HepG2 (cell line): ENCODE data around the gene COL8A2. TPM values are rescaled to one million over a fixed set of nuclear protein-coding genes. Genes with fewer than 3 reads are reported as not detected.

Source experiments
- ATAC-seq: fragments of 200-7000 bp; cut with Tn5 transposase; 3 replicates; pipeline ENCODE4 v1.9.1; 2020; ENCODE audit warnings: mild to moderate bottlenecking, moderate library complexity
- BruUV-seq: library from RNA; stranded (reverse); fragments of 400-500 nt; replicated peaks from 2 replicates; lab custom pipeline; 2021; lab: Mats Ljungman, UMichigan
- CTCF ChIA-PET: fragments of 300-600 bp; formaldehyde crosslinking; extraction: SDS; loops from one replicate; lab custom pipeline; 2021; ENCODE audit warnings: low total read pairs, inconsistent platforms, low intra/inter-chr PET ratio; lab: Yijun Ruan, JAX
- POLR2A ChIA-PET: fragments of 350-600 bp; sonication (Branson Sonifier 250); formaldehyde crosslinking; loops from one replicate; lab custom pipeline; 2020; ENCODE audit warnings: antibody characterized with exemption, inconsistent platforms; lab: Yijun Ruan, JAX
- DNase-seq: peaks from one replicate; pipeline ENCODE4 v3.0.0-alpha.2; 2015; ENCODE audit warnings: low spot score
- FAIRE-seq: peaks from 3 replicates; lab custom pipeline; 2011; peaks lifted over from hg19 to GRCh38; lab: Jason Lieb, UNC
- H2AFZ ChIP-seq: one replicate; pipeline ENCODE4 v1.6.1; 2011; ENCODE audit warnings: low read length, inconsistent platforms
- H3K27ac ChIP-seq: fragments of 300-600 bp; 3 replicates; pipeline ENCODE4 v1.8.0; 2011; ENCODE audit warnings: mixed run types, mild to moderate bottlenecking, mixed read lengths, low read length, inconsistent platforms; ENCODE audit not compliant: insufficient read depth; ENCODE audit errors: extremely low read length
- H3K27me3 ChIP-seq, 2 experiments: fragments of 200-600 bp in 1 of 2; 2 replicates in 1 of 2; 3 replicates in 1 of 2; pipeline versions ENCODE4 v1.6.0 to v1.8.0; 2011; ENCODE audit warnings: low read length in 2 of 2, mild to moderate bottlenecking in 2 of 2, moderate library complexity in 2 of 2, inconsistent platforms in 1 of 2; ENCODE audit not compliant: insufficient read depth in 2 of 2, control insufficient read depth in 1 of 2
- H3K36me3 ChIP-seq, 2 experiments: fragments of 200-600 bp in 1 of 2; replicated peaks in 1 of 2; 2 replicates in 1 of 2; 3 replicates in 1 of 2; pipeline versions ENCODE4 v1.5.1 to v1.8.0; 2011; ENCODE audit warnings: low read length in 2 of 2, inconsistent platforms in 1 of 2; ENCODE audit not compliant: insufficient read depth in 2 of 2, control insufficient read depth in 1 of 2
- H3K4me1 ChIP-seq: 2 replicates; pipeline ENCODE4 v1.5.1; 2012; ENCODE audit warnings: low read length, inconsistent platforms; ENCODE audit not compliant: insufficient read depth
- H3K4me2 ChIP-seq: 2 replicates; pipeline ENCODE4 v1.6.0; 2011; ENCODE audit warnings: low read depth, low read length, inconsistent platforms
- H3K4me3 ChIP-seq, 3 experiments: fragments of 200-600 bp in 1 of 3; sonication (generic), shearing (Covaris generic) in 1 of 3; replicated peaks in 1 of 3; 2 replicates each; pipeline ENCODE4 v1.5.1; 2011 to 2016; ENCODE audit warnings: low read length in 3 of 3, inconsistent platforms in 2 of 3, low read depth in 2 of 3, mild to moderate bottlenecking in 2 of 3, control low read depth in 1 of 3, mixed read lengths in 1 of 3; ENCODE audit not compliant: insufficient read depth in 1 of 3
- H3K79me2 ChIP-seq: one replicate; pipeline ENCODE4 v1.6.1; 2011; ENCODE audit warnings: low read length, inconsistent platforms; ENCODE audit not compliant: insufficient read depth
- H3K9ac ChIP-seq: 2 replicates; pipeline ENCODE4 v1.6.0; 2011; ENCODE audit warnings: mild to moderate bottlenecking, low read depth, low read length, inconsistent platforms; ENCODE audit not compliant: insufficient read depth
- H3K9me3 ChIP-seq: 2 replicates; pipeline ENCODE4 v1.5.1; 2012; ENCODE audit warnings: mild to moderate bottlenecking, low read length
- H4K20me1 ChIP-seq: 2 replicates; pipeline ENCODE4 v1.6.0; 2011; ENCODE audit warnings: inconsistent platforms, mild to moderate bottlenecking, low read length, moderate library complexity; ENCODE audit not compliant: insufficient read depth
- DDIT3 ChIP-seq: sonication (generic); formaldehyde crosslinking; IDR thresholded peaks from 2 replicates; pipeline ENCODE4 v1.4.0; 2020; ENCODE audit warnings: mild to moderate bottlenecking, missing genetic modification reagents
- JARID2 ChIP-seq: sonication (generic); formaldehyde crosslinking; IDR thresholded peaks from 2 replicates; pipeline ENCODE4 v1.8.1; 2023; ENCODE audit warnings: missing genetic modification reagents, inconsistent platforms; ENCODE audit not compliant: insufficient replicate concordance
- MYPOP ChIP-seq: sonication (generic); formaldehyde crosslinking; IDR thresholded peaks from 2 replicates; pipeline ENCODE4 v1.8.1; 2023; ENCODE audit warnings: mild to moderate bottlenecking, moderate library complexity, missing genetic modification reagents
- NFATC3 ChIP-seq: sonication (generic); formaldehyde crosslinking; IDR thresholded peaks from 2 replicates; pipeline ENCODE4 v1.5.1; 2020; ENCODE audit warnings: mild to moderate bottlenecking, missing genetic modification reagents
- PHF20 ChIP-seq: sonication (generic); formaldehyde crosslinking; IDR thresholded peaks from 2 replicates; pipeline ENCODE4 v1.5.0; 2020; ENCODE audit warnings: mild to moderate bottlenecking, missing genetic modification reagents
- TAF15 ChIP-seq: fragments of 200-400 bp; formaldehyde crosslinking; IDR thresholded peaks from one replicate; pipeline ENCODE4 v1.6.1; 2018; ENCODE audit warnings: mild to moderate bottlenecking, low read depth, low read length; ENCODE audit not compliant: poor library complexity, severe bottlenecking
- TCF7L2 ChIP-seq: IDR thresholded peaks from 2 replicates; pipeline ENCODE4 v1.6.1; 2011; ENCODE audit warnings: mild to moderate bottlenecking, low read depth, low read length, moderate library complexity
- ZBTB3 ChIP-seq: sonication (generic); formaldehyde crosslinking; IDR thresholded peaks from 2 replicates; pipeline ENCODE4 v1.4.0; 2020; ENCODE audit warnings: low read depth, mild to moderate bottlenecking, moderate library complexity, missing genetic modification reagents, borderline replicate concordance
- ZKSCAN8 ChIP-seq: IDR thresholded peaks from 2 replicates; pipeline ENCODE4 v1.6.1; 2016; ENCODE audit warnings: borderline replicate concordance, missing genetic modification reagents, missing compliant biosample characterization
- WGBS: methylation state at CpG from one replicate; pipeline ENCODE4 v1.1.6; 2017; ENCODE audit warnings: low lambda C conversion rate; 5-methylcytosine and 5-hydroxymethylcytosine counted together
- in situ Hi-C: cut with HindIII; loops from 2 replicates; pipeline ENCODE4 v1.10.0; 2017; ENCODE audit warnings: low pct_unique_long_range_greater_than_20kb; ENCODE audit not compliant: extremely low pct_ligation_motif_present
- intact Hi-C: fragments of 100-400 bp; cut with micrococcal nuclease; formaldehyde crosslinking; loops from one replicate; pipeline ENCODE4 v1.10.0; 2022; ENCODE audit not compliant: unreplicated experiment
- polyA plus RNA-seq, 8 experiments: library from polyadenylated mRNA; depleted of rRNA in 3 of 8; stranded (reverse) in 7 of 8; unstranded in 1 of 8; fragments of >200 nt; fragmentation: Illumina TruSeq in 4 of 8; extraction: Trizol in 4 of 8; gene quantifications; 2 replicates each; pipeline versions ENCODE4 v1.2.1 to v1.2.3, GENCODE V29; 2011 to 2016; ENCODE audit warnings: low read depth in 4 of 8, missing spikeins in 1 of 8, mixed read lengths in 1 of 8; ENCODE audit not compliant: insufficient read depth in 1 of 8
- total RNA-seq, 5 experiments: library from RNA; depleted of rRNA; stranded (reverse); fragments of >200 nt; fragmentation: Illumina TruSeq; extraction: Trizol; gene quantifications; 2 replicates each; pipeline ENCODE4 v1.2.3, GENCODE V29; 2016; ENCODE audit warnings: low read depth in 1 of 5
- TF ChIP-seq, protein P1 (sequence below): fragments of 450-650 bp; IDR thresholded peaks from 2 replicates; pipeline ENCODE4 v1.6.1; 2016
- TF ChIP-seq, protein P2 (sequence below): IDR thresholded peaks from 2 replicates; pipeline ENCODE4 v1.6.1; 2016; ENCODE audit warnings: mild to moderate bottlenecking
- TF ChIP-seq, protein P3 (sequence below), 2 experiments: sonication (generic) in 1 of 2; formaldehyde crosslinking in 1 of 2; IDR thresholded peaks; 2 replicates each; pipeline versions ENCODE4 v1.4.0 to v1.6.1; 2016 to 2020; ENCODE audit warnings: borderline replicate concordance in 1 of 2, low read depth in 1 of 2, mild to moderate bottlenecking in 1 of 2, missing genetic modification reagents in 1 of 2

COL8A2 gene
- total and polyA plus RNA-seq, 2 of the 13 experiments (the other 11 are each of a cell fraction or from before 2014, with no cell fraction given) = 0.13 to 0.24 TPM

DNA sequence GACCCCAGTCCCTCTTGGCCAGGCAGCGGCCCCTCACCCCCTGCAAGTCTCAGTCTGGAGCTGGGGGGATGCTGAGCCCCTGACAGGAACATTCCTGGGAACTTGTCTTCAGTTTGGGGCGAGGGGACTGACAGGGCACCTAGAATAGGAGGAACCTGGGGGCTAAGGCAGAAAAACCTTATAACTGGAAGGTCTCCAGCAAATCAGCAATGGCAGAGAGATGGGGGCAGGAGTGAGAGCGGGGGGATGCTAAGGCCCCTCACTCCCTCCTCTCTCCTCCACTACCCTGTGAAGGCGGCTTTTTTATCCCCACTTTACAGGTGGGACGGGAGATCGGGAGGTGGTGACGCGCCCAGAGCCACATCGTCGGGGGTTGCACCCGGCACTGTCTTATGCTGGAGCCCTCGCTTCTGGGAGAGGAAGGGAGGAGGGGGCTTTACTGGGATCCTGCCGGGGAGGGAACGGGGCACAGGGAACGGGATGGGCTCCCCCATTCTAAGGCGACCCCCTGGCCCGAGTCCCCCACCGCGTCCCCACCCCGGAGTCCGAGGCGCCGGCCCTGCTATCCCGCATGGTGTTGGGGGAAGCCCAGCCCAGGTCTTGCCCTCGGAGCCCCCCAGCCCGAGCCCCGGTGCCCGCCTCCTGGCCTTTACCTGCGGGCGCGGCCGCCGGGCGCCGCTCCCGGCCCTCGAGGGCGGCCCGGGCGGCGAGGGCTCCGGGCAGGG, 456 bp downstream of the COL8A2 start (continued):
- TF ChIP-seq TAF15 = no peak
- TF ChIP-seq MYPOP (CRISPR knock-in tag) = no peak
- TF ChIP-seq JARID2 (CRISPR knock-in tag) = no peak
- TF ChIP-seq TCF7L2 = no peak
- TF ChIP-seq DDIT3 (CRISPR knock-in tag) = no peak
- no peak for TF ChIP-seq PHF20 (CRISPR knock-in tag)

GRCh38 chr1:36123356-36123755, 1.7 kb downstream of the COL8A2 start:
- Histone ChIP-seq H3K36me3 (no peaks in the 10 kb centered on the region), H3K27ac (no peak overlapping the region), H2AFZ (no peak overlapping the region), H3K9ac (no peak overlapping the region; the same call in 1 of the 2 replicates), H3K79me2 (no peaks in the 10 kb centered on the region), H3K4me1 (peaks cover 64% of the 10 kb centered on the region), H3K4me2 (peak overlapping the region; percentile 67), H4K20me1 (no peaks in the 10 kb centered on the region), H3K4me3 (peak overlapping the region in 1 of 3 experiments; percentile 34; a peak in 1 of 6 replicates), H3K27me3 (peaks cover 11 to 47% of the 10 kb centered on the region in 2 experiments; a peak in 4 of 5 replicates), H3K9me3 (no peaks in the 10 kb centered on the region)
- no peak for DNase-seq
- no TSS peak for BruUV-seq
- CTCF ChIA-PET = no interaction called here
- no peak for FAIRE-seq
- POLR2A ChIA-PET = no interaction called here
- TF ChIP-seq, protein P1, sequence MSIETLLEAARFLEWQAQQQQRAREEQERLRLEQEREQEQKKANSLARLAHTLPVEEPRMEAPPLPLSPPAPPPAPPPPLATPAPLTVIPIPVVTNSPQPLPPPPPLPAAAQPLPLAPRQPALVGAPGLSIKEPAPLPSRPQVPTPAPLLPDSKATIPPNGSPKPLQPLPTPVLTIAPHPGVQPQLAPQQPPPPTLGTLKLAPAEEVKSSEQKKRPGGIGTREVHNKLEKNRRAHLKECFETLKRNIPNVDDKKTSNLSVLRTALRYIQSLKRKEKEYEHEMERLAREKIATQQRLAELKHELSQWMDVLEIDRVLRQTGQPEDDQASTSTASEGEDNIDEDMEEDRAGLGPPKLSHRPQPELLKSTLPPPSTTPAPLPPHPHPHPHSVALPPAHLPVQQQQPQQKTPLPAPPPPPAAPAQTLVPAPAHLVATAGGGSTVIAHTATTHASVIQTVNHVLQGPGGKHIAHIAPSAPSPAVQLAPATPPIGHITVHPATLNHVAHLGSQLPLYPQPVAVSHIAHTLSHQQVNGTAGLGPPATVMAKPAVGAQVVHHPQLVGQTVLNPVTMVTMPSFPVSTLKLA = peak; percentile 92
- TF ChIP-seq, protein P2, sequence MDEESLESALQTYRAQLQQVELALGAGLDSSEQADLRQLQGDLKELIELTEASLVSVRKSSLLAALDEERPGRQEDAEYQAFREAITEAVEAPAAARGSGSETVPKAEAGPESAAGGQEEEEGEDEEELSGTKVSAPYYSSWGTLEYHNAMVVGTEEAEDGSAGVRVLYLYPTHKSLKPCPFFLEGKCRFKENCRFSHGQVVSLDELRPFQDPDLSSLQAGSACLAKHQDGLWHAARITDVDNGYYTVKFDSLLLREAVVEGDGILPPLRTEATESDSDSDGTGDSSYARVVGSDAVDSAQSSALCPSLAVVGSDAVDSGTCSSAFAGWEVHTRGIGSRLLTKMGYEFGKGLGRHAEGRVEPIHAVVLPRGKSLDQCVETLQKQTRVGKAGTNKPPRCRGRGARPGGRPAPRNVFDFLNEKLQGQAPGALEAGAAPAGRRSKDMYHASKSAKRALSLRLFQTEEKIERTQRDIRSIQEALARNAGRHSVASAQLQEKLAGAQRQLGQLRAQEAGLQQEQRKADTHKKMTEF = no peak
- TF ChIP-seq, protein P3, sequence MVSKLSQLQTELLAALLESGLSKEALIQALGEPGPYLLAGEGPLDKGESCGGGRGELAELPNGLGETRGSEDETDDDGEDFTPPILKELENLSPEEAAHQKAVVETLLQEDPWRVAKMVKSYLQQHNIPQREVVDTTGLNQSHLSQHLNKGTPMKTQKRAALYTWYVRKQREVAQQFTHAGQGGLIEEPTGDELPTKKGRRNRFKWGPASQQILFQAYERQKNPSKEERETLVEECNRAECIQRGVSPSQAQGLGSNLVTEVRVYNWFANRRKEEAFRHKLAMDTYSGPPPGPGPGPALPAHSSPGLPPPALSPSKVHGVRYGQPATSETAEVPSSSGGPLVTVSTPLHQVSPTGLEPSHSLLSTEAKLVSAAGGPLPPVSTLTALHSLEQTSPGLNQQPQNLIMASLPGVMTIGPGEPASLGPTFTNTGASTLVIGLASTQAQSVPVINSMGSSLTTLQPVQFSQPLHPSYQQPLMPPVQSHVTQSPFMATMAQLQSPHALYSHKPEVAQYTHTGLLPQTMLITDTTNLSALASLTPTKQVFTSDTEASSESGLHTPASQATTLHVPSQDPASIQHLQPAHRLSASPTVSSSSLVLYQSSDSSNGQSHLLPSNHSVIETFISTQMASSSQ (IDR thresholded peaks at IDR 0.05; ENCODE audit: low read depth) = no peak
- TF ChIP-seq, protein P3 (CRISPR knock-in tag; IDR thresholded peaks at IDR 0.05; ENCODE audit: borderline replicate concordance) = no peak
- TF ChIP-seq ZBTB3 (no peak), ZKSCAN8 (CRISPR knock-in tag) (no peak), NFATC3 (CRISPR knock-in tag) (no peak)
- in situ Hi-C loops = no loop called here
- peak; percentile 32 for ATAC-seq
- intact Hi-C loops = no loop called here
- WGBS = 16% methylated on average over 6 of the region's 8 CpGs
